Measurements from ENCODE around the gene SLC43A2.
A peak's percentile ranks its signal among the peaks of the same experiment; 100 is the strongest.

Gene SLC43A2

DNA sequence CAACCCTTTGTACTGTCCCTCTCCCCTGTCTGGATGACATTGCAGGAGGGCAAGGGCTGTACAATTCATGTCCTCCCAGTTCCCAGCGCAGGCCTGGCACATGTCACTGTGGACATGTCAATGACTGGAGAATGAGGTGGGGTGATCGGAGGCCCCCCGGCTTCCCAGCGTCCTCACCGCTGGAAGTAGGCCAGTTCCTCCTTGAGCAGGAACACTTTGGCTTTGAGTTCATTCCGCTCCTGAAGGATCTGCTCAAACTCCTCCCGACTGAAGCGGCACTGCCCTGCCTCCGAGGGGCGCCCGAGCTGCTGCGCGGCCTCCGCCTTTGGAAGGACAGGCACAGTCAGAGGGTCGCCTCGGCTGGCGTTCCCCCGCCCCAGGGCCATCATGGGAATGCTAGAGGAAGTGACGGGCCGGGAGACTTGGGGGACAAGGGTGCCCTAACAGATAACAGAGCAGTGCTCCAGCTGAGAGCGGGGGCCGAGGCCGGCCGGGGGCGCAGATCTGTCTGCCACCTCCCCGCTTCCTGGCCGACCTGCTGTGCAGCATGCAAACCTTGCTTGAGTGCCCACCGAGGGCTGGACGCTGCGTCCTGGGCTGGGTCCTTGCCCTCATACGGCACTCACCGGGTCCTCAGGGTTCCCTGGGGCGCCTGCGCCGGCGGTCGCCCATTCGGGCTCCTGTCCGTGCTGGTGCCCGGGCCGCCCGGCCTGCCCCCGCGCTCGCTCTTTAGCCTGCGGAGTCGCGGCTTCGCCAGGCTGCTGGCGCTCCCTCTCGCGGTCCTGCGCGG is 19.7 kb upstream of the SLC43A2 start:
- DNase-seq (ENCODE audit: low spot score in 2 of 2), result peak in 1 of 2 experiments; percentile 68
- Histone ChIP-seq H3K36me3 (replicated peaks) (peaks cover 36% of the 10 kb centered on the region), H3K9me3 (no peaks in the 10 kb centered on the region), H3K27me3 (ENCODE audit: low read depth) (no peaks in the 10 kb centered on the region), H3K4me1 (peaks cover 7% of the 10 kb centered on the region), H3K4me3 (peak overlapping the region; percentile 37)
- in situ Hi-C loops (cut with MboI; ENCODE audit: low sequenced_read_pairs), result loop anchor here (10.0 to 25.0 kb wide), 2 partner anchors 384 to 389 kb away; partner anchors contain the start of genes DPH1, OVCA2 and RTN4RL1

DNA sequence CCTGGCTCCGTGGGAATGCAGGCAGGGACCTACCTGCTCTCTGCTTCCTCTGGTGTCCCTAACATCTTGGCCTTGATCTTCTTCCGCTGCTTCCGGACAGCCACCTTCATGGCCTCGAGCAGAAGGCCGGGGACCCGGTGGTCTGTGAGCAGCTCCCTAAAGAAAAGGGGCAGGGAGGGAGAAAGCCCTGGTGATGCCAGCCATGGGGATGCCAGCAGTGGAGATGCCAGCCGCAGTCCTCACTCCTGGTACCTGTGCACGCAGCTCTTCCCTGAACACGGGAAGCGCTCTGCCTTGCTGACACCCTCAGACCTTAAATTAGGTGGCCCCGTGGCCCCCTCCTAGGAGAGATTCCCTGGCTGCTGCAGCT is 19.2 kb upstream of the SLC43A2 start:
- no peaks in the 10 kb centered on the region for H3K9me3 ChIP-seq
- H3K4me3 ChIP-seq, result peak overlapping the region; percentile 37; the same call in 1 of the 2 replicates
- no peaks in the 10 kb centered on the region for H3K27me3 ChIP-seq (ENCODE audit: low read depth)
- peaks cover 7% of the 10 kb centered on the region for H3K4me1 ChIP-seq
- in situ Hi-C loops (cut with MboI; ENCODE audit: low sequenced_read_pairs), result loop anchor here (10.0 to 25.0 kb wide), 2 partner anchors 383 to 390 kb away; partner anchors contain the start of genes DPH1, OVCA2 and RTN4RL1
- peaks cover 30% of the 10 kb centered on the region for H3K36me3 ChIP-seq (replicated peaks)
- no peak for DNase-seq (ENCODE audit: low spot score in 2 of 2)

DNA sequence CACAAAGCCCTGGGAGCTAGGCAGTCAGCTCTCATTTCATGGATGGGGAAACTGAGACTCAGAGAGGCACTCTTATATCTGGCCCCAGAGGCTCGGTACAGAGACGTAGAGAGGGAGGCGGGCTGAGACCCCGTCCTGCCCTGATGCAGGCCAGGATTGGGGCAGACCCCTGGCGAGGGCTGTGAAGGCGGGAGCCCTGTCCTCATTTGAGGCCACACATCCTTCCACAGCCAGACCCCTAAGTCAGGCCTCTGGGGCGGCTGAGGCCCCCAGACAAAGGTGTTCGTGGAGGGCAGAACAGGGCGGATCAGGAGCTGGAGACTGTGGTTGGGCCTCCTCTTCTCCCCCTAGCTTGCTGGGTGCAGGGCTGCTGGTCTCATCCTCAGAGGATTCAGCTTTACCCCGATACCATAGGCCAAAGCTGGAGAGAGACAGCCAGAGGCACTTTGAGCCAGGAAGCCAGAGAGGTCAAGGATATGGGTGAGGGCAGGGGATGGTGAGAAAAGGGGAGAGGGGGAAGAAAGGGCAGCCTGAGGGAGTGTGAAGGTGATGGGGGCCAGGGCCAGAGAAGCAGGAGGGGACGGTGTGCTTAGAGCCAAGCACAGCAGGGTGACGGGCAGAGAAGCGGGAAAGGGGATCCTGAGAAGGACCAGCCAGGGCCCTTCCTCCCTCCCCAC is 17.7 kb upstream of the SLC43A2 start:
- in situ Hi-C loops (cut with MboI; ENCODE audit: low sequenced_read_pairs), result loop anchor here (10.0 to 25.0 kb wide), 2 partner anchors 382 to 391 kb away; partner anchors contain the start of genes DPH1, OVCA2 and RTN4RL1
- no peaks in the 10 kb centered on the region for H3K9me3 ChIP-seq

DNA sequence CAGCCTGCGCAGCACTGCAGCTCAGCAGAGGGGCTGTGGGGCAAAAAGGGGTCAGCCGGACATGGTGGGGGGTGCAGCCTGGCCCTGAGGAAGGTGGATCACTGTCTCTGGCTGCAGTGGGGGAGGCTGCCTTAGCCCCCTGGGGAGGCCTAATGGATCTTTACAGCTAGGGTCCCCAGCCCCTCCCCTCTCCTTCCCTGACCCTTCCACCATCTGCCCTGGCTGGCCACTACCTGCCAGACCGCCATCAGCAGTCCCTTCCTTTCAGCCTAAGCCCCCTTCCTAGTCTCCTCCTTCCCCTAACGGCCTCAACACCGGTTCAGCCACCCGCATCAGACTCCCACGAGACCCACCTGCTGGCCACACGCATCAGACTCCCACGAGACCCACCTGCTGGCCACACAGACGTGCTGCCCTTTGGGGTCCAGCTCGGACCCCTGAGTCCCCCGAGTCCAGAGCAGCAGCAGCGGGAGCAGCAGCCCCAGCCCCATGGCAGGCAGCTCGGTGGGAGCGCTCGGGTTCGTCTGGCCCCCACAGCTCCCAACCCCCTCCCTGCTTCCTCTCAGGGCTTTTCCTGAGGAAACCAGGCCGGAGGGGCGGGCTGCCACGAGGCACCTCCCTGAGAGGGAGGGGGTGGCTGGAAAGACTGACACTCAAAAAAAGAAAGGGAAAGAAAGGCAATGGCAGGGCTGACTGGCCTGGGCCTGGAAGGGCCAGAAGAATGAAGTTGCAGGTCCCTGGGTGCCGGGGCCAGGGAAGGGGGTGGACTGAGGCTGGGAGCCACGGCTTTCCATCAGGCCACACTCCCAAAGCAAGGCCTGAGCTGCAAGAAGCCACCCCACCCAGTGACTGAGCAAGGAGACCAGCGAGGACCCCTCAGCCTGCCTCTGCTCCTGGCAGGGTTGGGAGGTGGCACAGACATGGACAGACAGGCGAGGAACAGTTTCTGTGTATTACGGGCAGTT is 16.9 kb upstream of the SLC43A2 start, which contains the start of gene SCARF1:
SCARF1 (minus strand) TSS at position 526 of the 965 bp plus-strand sequence; CDS start at position 491, 35 bp downstream.
- in situ Hi-C loops (cut with MboI; ENCODE audit: low sequenced_read_pairs), result loop anchor here (10.0 to 25.0 kb wide), 2 partner anchors 381 to 392 kb away; partner anchors contain the start of genes DPH1, OVCA2 and RTN4RL1

More for the DNA sequence above, 17.7 kb upstream of the SLC43A2 start:
- no peaks in the 10 kb centered on the region for H3K27me3 ChIP-seq (ENCODE audit: low read depth)
- no peak overlapping the region for H3K4me3 ChIP-seq
- DNase-seq (ENCODE audit: low spot score in 2 of 2), result no peak
- peaks cover 7% of the 10 kb centered on the region for H3K4me1 ChIP-seq
- H3K36me3 ChIP-seq (replicated peaks), result peaks cover 16% of the 10 kb centered on the region

DNA sequence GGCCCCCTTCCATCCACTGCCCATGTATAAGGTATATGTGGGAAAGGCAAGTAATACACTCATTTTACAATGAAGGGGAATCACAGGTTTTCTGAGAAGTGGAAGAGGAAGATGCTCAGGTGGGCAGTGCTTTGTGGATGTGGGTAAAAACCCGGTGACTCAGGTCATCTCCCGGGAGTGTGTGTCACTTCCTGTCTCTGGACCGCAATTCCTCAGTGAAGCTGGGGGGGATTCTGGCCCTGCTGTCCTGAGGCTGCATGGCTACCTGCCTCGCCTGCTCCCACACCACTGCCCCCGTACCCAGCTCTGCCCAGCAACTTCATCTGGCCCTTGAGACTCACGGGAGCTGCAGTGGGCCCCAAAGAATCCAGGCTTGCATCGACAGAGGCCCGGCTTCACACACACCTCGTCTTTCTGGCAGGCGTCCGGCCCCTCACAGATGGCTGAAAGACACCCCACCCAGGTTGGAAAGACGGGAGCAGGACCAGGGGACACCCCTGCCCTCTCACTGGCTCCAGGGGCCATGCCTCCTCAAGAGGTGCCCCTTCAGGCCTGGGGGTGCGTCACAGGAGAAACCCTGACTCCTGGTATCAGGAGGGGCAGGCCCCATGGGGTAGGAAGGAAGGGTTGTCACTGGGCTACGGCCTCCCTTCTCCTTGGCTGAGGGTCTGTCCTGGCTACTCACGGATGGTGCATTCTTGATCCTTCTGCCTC is 16.0 kb upstream of the SLC43A2 start:
- Histone ChIP-seq H3K9me3 (no peaks in the 10 kb centered on the region), H3K36me3 (replicated peaks) (no peaks in the 10 kb centered on the region), H3K4me1 (peaks cover 7% of the 10 kb centered on the region), H3K4me3 (no peak overlapping the region), H3K27me3 (ENCODE audit: low read depth) (no peaks in the 10 kb centered on the region)
- no peak for DNase-seq (ENCODE audit: low spot score in 2 of 2)
- in situ Hi-C loops (cut with MboI; ENCODE audit: low sequenced_read_pairs), result loop anchor here (10.0 to 25.0 kb wide), 2 partner anchors 380 to 393 kb away; partner anchors contain the start of genes DPH1, OVCA2 and RTN4RL1

More for the DNA sequence above, 16.9 kb upstream of the SLC43A2 start, which contains the start of gene SCARF1:
- no peaks in the 10 kb centered on the region for H3K9me3 ChIP-seq
- no peaks in the 10 kb centered on the region for H3K27me3 ChIP-seq (ENCODE audit: low read depth)
- DNase-seq (ENCODE audit: low spot score in 2 of 2), result no peak
- no peak within 1 kb of the TSS for H3K4me3 ChIP-seq
- H3K4me1 ChIP-seq, result peaks cover 7% of the 10 kb centered on the region
- peaks cover 7% of the 10 kb centered on the region for H3K36me3 ChIP-seq (replicated peaks)

DNA sequence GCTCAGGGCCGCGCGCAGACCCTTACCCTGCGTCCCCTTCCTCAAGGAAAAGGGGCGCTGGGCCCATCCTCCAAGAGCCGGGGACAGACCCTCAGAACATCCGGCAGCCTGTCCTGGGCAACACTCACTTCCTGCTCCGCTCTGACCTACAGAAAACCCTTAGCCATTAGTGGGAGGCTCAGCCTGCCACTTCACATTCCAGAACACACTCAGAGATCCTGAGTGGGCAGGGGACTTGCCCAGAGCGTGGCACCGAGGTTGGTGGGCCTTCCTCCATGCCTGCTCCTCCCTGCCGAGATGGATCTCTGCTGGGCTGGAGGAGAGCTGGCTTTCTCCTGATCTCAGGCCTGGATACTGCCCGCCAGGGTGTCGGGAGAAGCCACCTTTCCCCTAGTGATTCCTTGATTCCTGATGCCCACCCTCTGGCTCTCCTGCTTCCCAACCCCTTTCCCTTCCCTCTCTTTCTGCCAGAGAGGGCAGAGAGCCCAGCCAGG is 15.4 kb upstream of the SLC43A2 start:
- Histone ChIP-seq H3K36me3 (replicated peaks) (no peaks in the 10 kb centered on the region), H3K27me3 (ENCODE audit: low read depth) (no peaks in the 10 kb centered on the region), H3K4me3 (no peak overlapping the region; the same call in 1 of the 2 replicates), H3K9me3 (no peaks in the 10 kb centered on the region), H3K4me1 (peaks cover 7% of the 10 kb centered on the region)
- no peak for DNase-seq (ENCODE audit: low spot score in 2 of 2)
- in situ Hi-C loops (cut with MboI; ENCODE audit: low sequenced_read_pairs), result loop anchor here (10.0 to 25.0 kb wide), 2 partner anchors 379 to 393 kb away; partner anchors contain the start of genes DPH1, OVCA2 and RTN4RL1

DNA sequence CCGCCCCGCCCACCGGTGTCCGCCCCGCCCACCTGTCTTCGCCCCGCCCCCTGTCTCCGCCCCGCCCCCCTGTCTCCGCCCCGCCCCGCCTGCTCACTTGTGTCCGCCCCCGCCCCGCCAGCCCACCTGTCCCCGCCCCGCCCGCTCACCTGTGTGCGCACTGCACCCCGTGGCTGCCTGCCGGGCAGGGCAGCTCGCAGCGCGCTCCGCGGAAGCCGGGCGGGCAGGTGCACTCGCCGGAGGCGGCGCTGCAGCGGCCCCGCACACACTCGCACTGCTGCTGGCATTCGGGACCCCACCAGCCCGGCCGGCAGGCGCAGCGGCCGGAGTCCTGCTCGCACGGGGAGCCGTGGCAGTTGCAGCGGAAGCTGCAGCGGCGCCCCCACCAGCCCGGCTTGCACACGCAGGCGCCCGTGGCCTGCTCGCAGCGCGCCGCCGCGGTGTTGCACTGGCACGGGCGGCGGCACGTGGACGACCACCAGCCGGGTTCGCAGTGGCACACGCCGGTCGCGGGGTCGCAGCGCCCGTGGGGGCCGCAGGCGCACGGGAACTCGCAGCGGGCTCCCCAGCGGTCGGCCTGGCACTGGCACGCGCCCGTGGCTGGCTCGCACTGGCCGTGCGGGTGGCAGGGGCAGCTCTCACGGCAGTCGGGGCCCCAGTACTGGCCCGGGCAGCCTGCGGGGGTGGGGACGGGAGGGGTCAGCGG is 14.8 kb upstream of the SLC43A2 start:
- Histone ChIP-seq H3K9me3 (no peaks in the 10 kb centered on the region), H3K36me3 (replicated peaks) (no peaks in the 10 kb centered on the region), H3K27me3 (ENCODE audit: low read depth) (no peaks in the 10 kb centered on the region), H3K4me3 (peak overlapping the region; percentile 12; the same call in 1 of the 2 replicates), H3K4me1 (peaks cover 5% of the 10 kb centered on the region)
- in situ Hi-C loops (cut with MboI; ENCODE audit: low sequenced_read_pairs), result loop anchor here (10.0 to 25.0 kb wide), 2 partner anchors 379 to 394 kb away; partner anchors contain the start of genes DPH1, OVCA2 and RTN4RL1
- peak in 1 of 2 experiments; percentile 74 for DNase-seq (ENCODE audit: low spot score in 2 of 2)

DNA sequence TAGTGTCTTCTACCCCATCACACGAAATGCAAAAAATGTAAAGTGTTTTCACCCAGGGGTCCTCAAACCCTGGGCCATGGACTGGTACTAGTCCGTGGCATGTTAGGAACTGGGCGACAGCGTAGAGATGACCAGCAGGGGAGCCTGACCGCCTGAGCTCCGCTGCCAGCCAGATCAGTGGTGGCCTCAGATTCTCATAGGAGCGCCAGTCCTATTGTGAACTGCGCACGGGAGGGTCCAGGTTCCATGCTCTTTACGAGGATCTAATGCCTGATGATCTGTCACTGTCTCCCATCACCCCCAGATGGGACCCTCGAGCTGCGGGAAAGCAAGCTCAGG is 12.4 kb upstream of the SLC43A2 start:
- no peak overlapping the region for H3K4me3 ChIP-seq
- DNase-seq (ENCODE audit: low spot score in 2 of 2), result no peak
- no peaks in the 10 kb centered on the region for H3K9me3 ChIP-seq
- in situ Hi-C loops (cut with MboI; ENCODE audit: low sequenced_read_pairs), result loop anchor here (10.0 to 25.0 kb wide), 2 partner anchors 376 to 396 kb away; partner anchors contain the start of genes DPH1, OVCA2 and RTN4RL1
- no peaks in the 10 kb centered on the region; the same call in 1 of the 2 replicates for H3K4me1 ChIP-seq
- no peaks in the 10 kb centered on the region for H3K27me3 ChIP-seq (ENCODE audit: low read depth)
- H3K36me3 ChIP-seq (replicated peaks), result no peaks in the 10 kb centered on the region

DNA sequence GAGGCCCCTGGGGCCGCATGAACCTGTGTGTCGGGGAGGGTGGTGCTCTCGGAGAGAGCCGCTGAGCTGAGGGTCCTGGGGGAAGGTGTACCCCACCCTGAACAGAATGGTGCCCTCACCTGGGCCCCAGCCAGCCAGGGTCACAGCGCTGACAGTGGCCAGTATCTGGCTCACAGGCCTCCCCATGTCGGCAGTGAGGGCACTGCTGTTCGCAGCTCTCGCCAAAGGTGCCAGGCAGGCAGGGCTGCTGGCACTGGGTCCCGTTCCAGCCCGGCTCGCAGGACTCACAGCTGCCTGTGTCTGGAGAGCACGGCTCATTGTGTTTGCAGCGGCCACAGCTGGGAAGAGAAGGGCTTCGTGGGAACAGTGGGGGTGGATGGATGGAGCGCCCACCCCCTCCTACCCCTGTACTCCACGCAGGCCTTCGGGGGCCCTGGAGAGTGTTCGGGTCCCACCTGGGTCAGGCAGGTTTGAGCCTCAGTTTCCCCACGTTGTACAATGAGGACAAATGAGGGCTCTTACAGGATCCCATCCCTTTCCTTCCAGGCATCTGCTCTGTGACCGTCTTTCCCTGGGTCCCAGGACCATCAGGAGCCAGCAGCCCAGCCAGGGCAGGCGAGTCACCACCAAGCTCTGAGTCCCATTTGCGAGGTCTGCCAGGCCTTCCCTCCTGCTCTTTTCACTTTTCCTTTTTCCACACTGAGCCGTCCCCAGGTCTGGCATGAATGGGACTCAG is 11.9 kb upstream of the SLC43A2 start:
- DNase-seq (ENCODE audit: low spot score in 2 of 2), result no peak
- Histone ChIP-seq H3K9me3 (no peaks in the 10 kb centered on the region), H3K36me3 (replicated peaks) (no peaks in the 10 kb centered on the region), H3K27me3 (ENCODE audit: low read depth) (no peaks in the 10 kb centered on the region), H3K4me1 (no peaks in the 10 kb centered on the region; the same call in 1 of the 2 replicates), H3K4me3 (no peak overlapping the region)
- in situ Hi-C loops (cut with MboI; ENCODE audit: low sequenced_read_pairs), result loop anchor here (10.0 to 25.0 kb wide), 2 partner anchors 376 to 397 kb away; partner anchors contain the start of genes DPH1, OVCA2 and RTN4RL1

DNA sequence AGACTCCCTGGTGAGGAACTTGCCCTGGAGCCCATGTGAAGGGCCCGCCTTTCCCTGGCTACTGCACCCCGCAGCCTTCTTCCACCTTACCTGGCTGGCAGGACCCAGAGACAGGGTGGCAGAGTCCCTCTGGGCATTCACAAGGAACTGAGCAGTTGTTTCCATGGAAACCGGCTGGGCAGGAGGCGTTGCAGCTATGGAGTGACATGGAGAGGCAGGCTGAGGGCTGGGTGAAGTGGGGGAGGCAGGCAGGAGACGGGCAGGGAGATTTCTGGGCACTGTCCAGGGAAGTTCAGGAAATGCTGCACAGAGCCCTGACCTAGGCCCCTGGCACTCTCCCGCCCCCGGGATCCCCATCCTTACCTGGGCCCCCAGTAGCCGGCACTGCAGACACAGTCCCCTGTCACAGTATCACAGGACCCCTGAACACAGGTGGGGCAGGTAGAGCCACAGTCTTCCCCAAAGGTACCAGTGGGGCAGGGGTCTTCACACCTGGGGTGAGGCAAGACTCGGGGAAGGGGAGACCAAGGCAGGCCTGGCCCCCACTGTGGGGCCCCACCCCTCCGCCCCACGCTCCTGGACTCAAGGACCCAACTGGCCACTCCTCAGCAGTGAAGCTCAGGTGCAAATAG is 11.0 kb upstream of the SLC43A2 start:
- Histone ChIP-seq H3K36me3 (replicated peaks) (no peaks in the 10 kb centered on the region), H3K27me3 (ENCODE audit: low read depth) (no peaks in the 10 kb centered on the region), H3K9me3 (no peaks in the 10 kb centered on the region), H3K4me1 (no peaks in the 10 kb centered on the region; the same call in 1 of the 2 replicates), H3K4me3 (no peak overlapping the region)
- DNase-seq (ENCODE audit: low spot score in 2 of 2), result no peak
- in situ Hi-C loops (cut with MboI; ENCODE audit: low sequenced_read_pairs), result loop anchor here (10.0 to 25.0 kb wide), 2 partner anchors 375 to 398 kb away; partner anchors contain the start of genes DPH1, OVCA2 and RTN4RL1
